Endothelial cell of umbilical vein (primary cell): ENCODE measurements around the gene VHLL. TPM values are rescaled to one million over a fixed set of nuclear protein-coding genes. Genes with fewer than 3 reads are reported as not detected.

Source experiments
- BruUV-seq: library from RNA; stranded (reverse); fragments of 400-500 nt; replicated peaks from 2 replicates; lab custom pipeline; 2021; lab: Mats Ljungman, UMichigan
- CTCF ChIA-PET: fragments of 300-600, 350-600 bp; sonication (Branson Sonifier 250); formaldehyde crosslinking; loops from one replicate; lab custom pipeline; 2021; ENCODE audit warnings: antibody characterized with exemption, inconsistent platforms; lab: Charles Lee
- POLR2A ChIA-PET: fragments of 300-600, 350-600 bp; sonication (Branson Sonifier 250); formaldehyde crosslinking; loops from one replicate; lab custom pipeline; 2021; ENCODE audit warnings: antibody characterized with exemption, inconsistent platforms; lab: Charles Lee
- DNase-seq: peaks from one replicate; pipeline ENCODE4 v3.0.0-alpha.2; 2011; ENCODE audit warnings: low read depth, low spot score
- FAIRE-seq: peaks from 2 replicates; lab custom pipeline; 2011; peaks lifted over from hg19 to GRCh38; lab: Jason Lieb, UNC
- H2AFZ ChIP-seq: 2 replicates; pipeline ENCODE4 v1.6.0; 2012; ENCODE audit warnings: low read depth, low read length, control low read depth, inconsistent platforms
- H3K27ac ChIP-seq: 2 replicates; pipeline ENCODE4 v1.5.1; 2011; ENCODE audit warnings: low read depth, mild to moderate bottlenecking, control low read depth, low read length, moderate library complexity; ENCODE audit not compliant: insufficient read depth
- H3K27me3 ChIP-seq, 2 experiments: 2 replicates each; pipeline versions ENCODE4 v1.6.0 to v1.6.1; 2011; ENCODE audit warnings: low read length in 2 of 2, mixed read lengths in 1 of 2; ENCODE audit not compliant: control insufficient read depth in 2 of 2, insufficient read depth in 2 of 2
- H3K36me3 ChIP-seq, 2 experiments: 2 replicates in 1 of 2; 3 replicates in 1 of 2; pipeline ENCODE4 v1.5.1; 2011; ENCODE audit warnings: low read length in 2 of 2, mild to moderate bottlenecking in 1 of 2, moderate library complexity in 1 of 2; ENCODE audit not compliant: control insufficient read depth in 2 of 2, insufficient read depth in 2 of 2; ENCODE audit errors: extremely low read depth in 1 of 2
- H3K4me1 ChIP-seq: 3 replicates; pipeline ENCODE4 v1.5.1; 2011; ENCODE audit warnings: mild to moderate bottlenecking, low read length; ENCODE audit not compliant: control insufficient read depth, insufficient read depth; ENCODE audit errors: extremely low read depth
- H3K4me2 ChIP-seq: 2 replicates; pipeline ENCODE4 v1.6.1; 2011; ENCODE audit warnings: low read length, control low read depth, mixed read lengths; ENCODE audit not compliant: insufficient read depth
- H3K4me3 ChIP-seq, 3 experiments: fragments of 200-600 bp in 1 of 3; sonication (generic), shearing (Covaris generic) in 1 of 3; replicated peaks in 1 of 3; 2 replicates each; pipeline ENCODE4 v1.5.1; 2011 to 2016; ENCODE audit warnings: control low read depth in 3 of 3, low read length in 3 of 3, mild to moderate bottlenecking in 2 of 3, inconsistent platforms in 1 of 3, low read depth in 1 of 3, moderate library complexity in 1 of 3; ENCODE audit not compliant: insufficient read depth in 1 of 3
- H3K79me2 ChIP-seq: 2 replicates; pipeline ENCODE4 v1.6.0; 2012; ENCODE audit warnings: low read length, inconsistent platforms; ENCODE audit not compliant: control insufficient read depth, insufficient read depth
- H3K9ac ChIP-seq: replicated peaks from 2 replicates; pipeline ENCODE3; 2011; ENCODE audit warnings: low read length, control low read depth; ENCODE audit not compliant: insufficient read depth; ENCODE audit errors: extremely low read depth
- H3K9me1 ChIP-seq: replicated peaks from 3 replicates; pipeline ENCODE4 v1.6.0; 2011; ENCODE audit warnings: mild to moderate bottlenecking, low read length; ENCODE audit not compliant: control insufficient read depth, insufficient read depth; ENCODE audit errors: extremely low read depth
- H3K9me3 ChIP-seq: replicated peaks from 2 replicates; pipeline ENCODE4 v1.5.1; 2012; ENCODE audit warnings: low read length, inconsistent platforms; ENCODE audit not compliant: control insufficient read depth, insufficient read depth
- H4K20me1 ChIP-seq: replicated peaks from 2 replicates; pipeline ENCODE3; 2011; ENCODE audit warnings: mild to moderate bottlenecking, low read length; ENCODE audit not compliant: control insufficient read depth, insufficient read depth; ENCODE audit errors: extremely low read depth
- EZH2 ChIP-seq: IDR thresholded peaks from 2 replicates; pipeline ENCODE4 v1.6.1; 2012; ENCODE audit warnings: borderline replicate concordance, low read depth, mild to moderate bottlenecking, moderate library complexity, low read length, inconsistent platforms; ENCODE audit not compliant: severe bottlenecking
- FOS ChIP-seq: IDR thresholded peaks from 2 replicates; pipeline ENCODE4 v1.6.1; 2011; ENCODE audit warnings: mild to moderate bottlenecking, low read length, moderate library complexity, borderline replicate concordance; ENCODE audit not compliant: insufficient read depth
- GATA2 ChIP-seq: IDR thresholded peaks from 2 replicates; pipeline ENCODE4 v1.7.0; 2011; ENCODE audit warnings: low read depth, mild to moderate bottlenecking, moderate library complexity, mixed read lengths, low read length; ENCODE audit not compliant: insufficient read length, insufficient read depth
- JUN ChIP-seq: IDR thresholded peaks from 2 replicates; pipeline ENCODE4 v1.6.1; 2011; ENCODE audit warnings: borderline replicate concordance, low read depth; ENCODE audit not compliant: insufficient read length, insufficient read depth
- MYC ChIP-seq: IDR thresholded peaks from one replicate; pipeline ENCODE4 v1.6.1; 2011; ENCODE audit warnings: mild to moderate bottlenecking, low read depth, low read length
- POLR2A ChIP-seq: IDR thresholded peaks from 2 replicates; pipeline ENCODE4 v1.6.1; 2012; ENCODE audit warnings: low read depth, mild to moderate bottlenecking, control low read depth, low read length
- POLR2AphosphoS5 ChIP-seq: IDR thresholded peaks from 2 replicates; pipeline ENCODE4 v1.6.1; 2012; ENCODE audit warnings: low read depth, mild to moderate bottlenecking, control low read depth, low read length, moderate library complexity; ENCODE audit not compliant: insufficient read depth
- dilution Hi-C: fragments of 300-500 bp; cut with MboI; formaldehyde crosslinking; loops from one replicate; pipeline ENCODE4 v1.15.0; 2019; ENCODE audit warnings: low sequenced_read_pairs; ENCODE audit not compliant: extremely low pct_ligation_motif_present
- intact Hi-C: fragments of 100-400 bp; cut with micrococcal nuclease; formaldehyde crosslinking; loops from one replicate; pipeline ENCODE4 v1.10.0; 2022
- polyA plus RNA-seq, 4 experiments: library from polyadenylated mRNA; depleted of rRNA in 3 of 4; stranded (reverse) in 3 of 4; unstranded in 1 of 4; fragments of >200 nt; gene quantifications; 2 replicates each; pipeline versions ENCODE4 v1.2.1 to v1.2.3, GENCODE V29; 2011 to 2012; ENCODE audit warnings: missing spikeins in 1 of 4
- total RNA-seq: library from RNA; stranded (reverse); gene quantifications from 2 replicates; pipeline ENCODE4 v1.2.3, GENCODE V29; 2021
- TF ChIP-seq, protein P1 (sequence below): IDR thresholded peaks from 2 replicates; pipeline ENCODE4 v1.6.1; 2011; ENCODE audit not compliant: insufficient read depth, insufficient read length
- TF ChIP-seq, protein P2 (sequence below), 2 donors: IDR thresholded peaks; 1 replicate in 1 of 2; 2 replicates in 1 of 2; pipeline ENCODE4 v1.5.1; 2011; ENCODE audit warnings: low read length in 2 of 2, mild to moderate bottlenecking in 2 of 2, moderate library complexity in 2 of 2, control low read depth in 1 of 2, inconsistent platforms in 1 of 2, low read depth in 1 of 2; ENCODE audit not compliant: insufficient read depth in 1 of 2; ENCODE audit errors: extremely low read depth in 1 of 2

Gene VHLL
- total and polyA plus RNA-seq, 2 donors (not counting 3 experiments of a cell fraction or from before 2014, with no cell fraction given) = 0.73 TPM; not detected in 1

DNA sequence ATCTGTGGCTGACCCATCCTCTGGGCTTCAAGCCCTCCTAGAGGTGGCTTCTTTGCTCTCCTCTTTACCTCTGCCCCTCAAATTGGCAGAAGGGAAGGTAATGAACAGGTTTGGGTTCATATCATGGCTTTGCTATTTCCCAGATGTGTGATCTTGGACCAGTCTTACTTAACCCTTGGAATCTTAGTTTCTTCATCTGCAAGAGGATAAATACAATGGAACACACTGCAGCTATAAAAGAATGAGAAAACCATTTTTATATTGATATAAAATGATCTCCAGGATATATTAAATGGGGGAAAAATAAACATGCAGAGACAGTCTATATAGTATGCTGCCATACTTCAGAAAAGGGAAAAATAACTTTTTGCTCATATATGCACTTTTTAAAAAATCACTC, 9.2 kb downstream of the VHLL start:
- Histone ChIP-seq H4K20me1 (no peaks in the 10 kb centered on the region), H3K4me1 (peaks cover 6% of the 10 kb centered on the region), H3K9ac (no peak overlapping the region), H2AFZ (no peak overlapping the region), H3K9me3 (no peaks in the 10 kb centered on the region), H3K4me3 (no peak overlapping the region), H3K79me2 (peaks cover 2% of the 10 kb centered on the region), H3K4me2 (no peak overlapping the region), H3K27me3 (no peaks in the 10 kb centered on the region), H3K36me3 (peaks cover 0 to 4% of the 10 kb centered on the region in 2 experiments), H3K9me1 (no peaks in the 10 kb centered on the region), H3K27ac (no peak overlapping the region)
- DNase-seq = no peak
- no TSS peak for BruUV-seq
- POLR2A ChIA-PET = no interaction called here
- TF ChIP-seq POLR2AphosphoS5 (no peak), MYC (no peak), EZH2 (no peak)
- TF ChIP-seq, protein P1, sequence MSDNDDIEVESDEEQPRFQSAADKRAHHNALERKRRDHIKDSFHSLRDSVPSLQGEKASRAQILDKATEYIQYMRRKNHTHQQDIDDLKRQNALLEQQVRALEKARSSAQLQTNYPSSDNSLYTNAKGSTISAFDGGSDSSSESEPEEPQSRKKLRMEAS = no peak
- TF ChIP-seq, protein P2, sequence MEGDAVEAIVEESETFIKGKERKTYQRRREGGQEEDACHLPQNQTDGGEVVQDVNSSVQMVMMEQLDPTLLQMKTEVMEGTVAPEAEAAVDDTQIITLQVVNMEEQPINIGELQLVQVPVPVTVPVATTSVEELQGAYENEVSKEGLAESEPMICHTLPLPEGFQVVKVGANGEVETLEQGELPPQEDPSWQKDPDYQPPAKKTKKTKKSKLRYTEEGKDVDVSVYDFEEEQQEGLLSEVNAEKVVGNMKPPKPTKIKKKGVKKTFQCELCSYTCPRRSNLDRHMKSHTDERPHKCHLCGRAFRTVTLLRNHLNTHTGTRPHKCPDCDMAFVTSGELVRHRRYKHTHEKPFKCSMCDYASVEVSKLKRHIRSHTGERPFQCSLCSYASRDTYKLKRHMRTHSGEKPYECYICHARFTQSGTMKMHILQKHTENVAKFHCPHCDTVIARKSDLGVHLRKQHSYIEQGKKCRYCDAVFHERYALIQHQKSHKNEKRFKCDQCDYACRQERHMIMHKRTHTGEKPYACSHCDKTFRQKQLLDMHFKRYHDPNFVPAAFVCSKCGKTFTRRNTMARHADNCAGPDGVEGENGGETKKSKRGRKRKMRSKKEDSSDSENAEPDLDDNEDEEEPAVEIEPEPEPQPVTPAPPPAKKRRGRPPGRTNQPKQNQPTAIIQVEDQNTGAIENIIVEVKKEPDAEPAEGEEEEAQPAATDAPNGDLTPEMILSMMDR (IDR thresholded peaks at IDR 0.05; ENCODE audit: extremely low read depth in 1 of 2, insufficient read depth in 1 of 2, low read depth in 1 of 2, low read length in 2 of 2) = no peak
- CTCF ChIA-PET = no interaction called here
- intact Hi-C loops = no loop called here
- FAIRE-seq = no peak
- dilution Hi-C loops = no loop called here

DNA sequence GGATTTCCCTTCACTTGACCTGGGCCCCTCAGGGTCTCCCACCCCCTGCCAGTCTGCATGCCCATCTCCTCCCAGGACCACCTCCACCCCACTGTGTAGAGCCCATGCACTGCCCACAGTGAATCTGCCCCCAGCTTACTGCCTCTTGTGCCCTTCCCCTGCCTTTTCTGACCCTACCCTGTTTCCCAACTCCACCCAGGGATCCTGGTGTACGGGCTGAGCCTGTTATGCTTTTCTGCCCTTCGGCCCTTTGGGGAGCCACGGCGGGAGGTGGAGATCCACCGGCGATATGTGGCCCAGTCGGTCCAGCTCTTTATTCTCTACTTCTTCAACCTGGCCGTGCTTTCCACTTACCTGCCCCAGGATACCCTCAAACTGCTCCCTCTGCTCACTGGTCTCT, 13.0 kb downstream of the VHLL start:
- intact Hi-C loops = no loop called here
- H4K20me1 ChIP-seq = peaks cover under 1% of the 10 kb centered on the region
- H3K36me3 ChIP-seq = peaks cover 0 to 2% of the 10 kb centered on the region in 2 experiments
- H3K9me1 ChIP-seq = no peaks in the 10 kb centered on the region
- no peak overlapping the region for H3K27ac ChIP-seq
- CTCF ChIA-PET = interaction anchor here (0.7 kb wide), 1 partner anchor 34 kb away, joined by 3 read pairs; no protein-coding TSS in a partner anchor
- peaks cover 15% of the 10 kb centered on the region for H3K79me2 ChIP-seq
- no peaks in the 10 kb centered on the region for H3K27me3 ChIP-seq
- no peak overlapping the region for H3K4me3 ChIP-seq
- dilution Hi-C loops = no loop called here
- H3K9me3 ChIP-seq = no peaks in the 10 kb centered on the region
- POLR2A ChIA-PET = no interaction called here
- FAIRE-seq = no peak
- no peak for DNase-seq
- no peak overlapping the region for H3K4me2 ChIP-seq
- H2AFZ ChIP-seq = no peak overlapping the region
- no peak for TF ChIP-seq POLR2AphosphoS5
- no peak for TF ChIP-seq MYC
- TF ChIP-seq, protein P1 = no peak
- no peak for TF ChIP-seq POLR2A
- no peak for TF ChIP-seq EZH2
- no peak for TF ChIP-seq JUN
- TF ChIP-seq GATA2 = no peak
- no peak for TF ChIP-seq FOS
- TF ChIP-seq, protein P2 (IDR thresholded peaks at IDR 0.05; ENCODE audit: extremely low read depth in 1 of 2, insufficient read depth in 1 of 2, low read depth in 1 of 2, low read length in 2 of 2) = no peak
- H3K9ac ChIP-seq = no peak overlapping the region
- H3K4me1 ChIP-seq = peaks cover 15% of the 10 kb centered on the region
- BruUV-seq = no TSS peak
